Measurements from ENCODE around the gene LENG8.
A peak's percentile ranks its signal among the peaks of the same experiment; 100 is the strongest.

GRCh38 chr19:54478677-54479266 lies 29.8 kb downstream of the LENG8 start:
- TF ChIP-seq, protein P1, sequence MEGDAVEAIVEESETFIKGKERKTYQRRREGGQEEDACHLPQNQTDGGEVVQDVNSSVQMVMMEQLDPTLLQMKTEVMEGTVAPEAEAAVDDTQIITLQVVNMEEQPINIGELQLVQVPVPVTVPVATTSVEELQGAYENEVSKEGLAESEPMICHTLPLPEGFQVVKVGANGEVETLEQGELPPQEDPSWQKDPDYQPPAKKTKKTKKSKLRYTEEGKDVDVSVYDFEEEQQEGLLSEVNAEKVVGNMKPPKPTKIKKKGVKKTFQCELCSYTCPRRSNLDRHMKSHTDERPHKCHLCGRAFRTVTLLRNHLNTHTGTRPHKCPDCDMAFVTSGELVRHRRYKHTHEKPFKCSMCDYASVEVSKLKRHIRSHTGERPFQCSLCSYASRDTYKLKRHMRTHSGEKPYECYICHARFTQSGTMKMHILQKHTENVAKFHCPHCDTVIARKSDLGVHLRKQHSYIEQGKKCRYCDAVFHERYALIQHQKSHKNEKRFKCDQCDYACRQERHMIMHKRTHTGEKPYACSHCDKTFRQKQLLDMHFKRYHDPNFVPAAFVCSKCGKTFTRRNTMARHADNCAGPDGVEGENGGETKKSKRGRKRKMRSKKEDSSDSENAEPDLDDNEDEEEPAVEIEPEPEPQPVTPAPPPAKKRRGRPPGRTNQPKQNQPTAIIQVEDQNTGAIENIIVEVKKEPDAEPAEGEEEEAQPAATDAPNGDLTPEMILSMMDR (IDR thresholded peaks at IDR 0.05): peak in 2 of 6 experiments; percentile 26 to 53
- TF ChIP-seq POLR2A (IDR thresholded peaks at IDR 0.05): no peak

All from thyroid gland (tissue), 4 donors.